K562 (cell line): ENCODE results near the gene RNASEH2C. TPM values are rescaled to one million over a fixed set of nuclear protein-coding genes. Genes with fewer than 3 reads are reported as not detected.
A peak's percentile ranks its signal among the peaks of the same experiment; 100 is the strongest.

ENCODE experiments used
- BCLAF1 ChIP-seq, 2 experiments: fragments of 450-650 bp in 1 of 2; IDR thresholded peaks; 2 replicates each; pipeline ENCODE4 v1.6.1; 2011 to 2017; ENCODE audit warnings: low read depth in 2 of 2, antibody characterized with exemption in 1 of 2, borderline replicate concordance in 1 of 2, low read length in 1 of 2, mild to moderate bottlenecking in 1 of 2, mixed read lengths in 1 of 2; ENCODE audit not compliant: control insufficient read depth in 1 of 2
- BRD4 ChIP-seq: fragments of 200-600 bp; sonication (generic); IDR thresholded peaks from 2 replicates; pipeline ENCODE4 v1.6.1; 2017; ENCODE audit warnings: inconsistent platforms
- C11orf30 ChIP-seq: fragments of 450-650 bp; IDR thresholded peaks from 2 replicates; pipeline ENCODE4 v1.6.1; 2016; ENCODE audit warnings: low read depth, mild to moderate bottlenecking
- CLOCK ChIP-seq: fragments of 250-450 bp; sonication (Bioruptor Pico); IDR thresholded peaks from 2 replicates; pipeline ENCODE4 v1.4.0; 2020; ENCODE audit warnings: mild to moderate bottlenecking, moderate library complexity, borderline replicate concordance
- DPF2 ChIP-seq: fragments of 450-650 bp; IDR thresholded peaks from 2 replicates; pipeline ENCODE4 v1.6.1; 2016
- EHMT2 ChIP-seq: fragments of 450-650 bp; IDR thresholded peaks from 2 replicates; pipeline ENCODE4 v1.6.1; 2018; ENCODE audit warnings: antibody characterized with exemption
- HMG20B ChIP-seq: fragments of 250-450 bp; sonication (Bioruptor Pico); IDR thresholded peaks from 2 replicates; pipeline ENCODE4 v1.5.0; 2021; ENCODE audit warnings: mild to moderate bottlenecking
- HOXB6 ChIP-seq: fragments of 250-450 bp; sonication (Bioruptor Pico); IDR thresholded peaks from 2 replicates; pipeline ENCODE4 v1.5.1; 2022; ENCODE audit warnings: mild to moderate bottlenecking, borderline replicate concordance
- ILK ChIP-seq: fragments of 450-650 bp; IDR thresholded peaks from 2 replicates; pipeline ENCODE4 v1.6.1; 2016; ENCODE audit warnings: missing genetic modification characterization, low read depth, mild to moderate bottlenecking, missing compliant biosample characterization, moderate library complexity, borderline replicate concordance
- KAT8 ChIP-seq: fragments of 450-650 bp; IDR thresholded peaks from 2 replicates; pipeline ENCODE4 v1.6.1; 2016; ENCODE audit warnings: low read depth, mild to moderate bottlenecking
- MIER1 ChIP-seq: fragments of 450-650 bp; IDR thresholded peaks from 2 replicates; pipeline ENCODE4 v1.6.1; 2016; ENCODE audit warnings: antibody characterized with exemption, mild to moderate bottlenecking, low read depth
- MTF1 ChIP-seq: fragments of 250-450 bp; sonication (Bioruptor Pico); IDR thresholded peaks from 2 replicates; pipeline ENCODE4 v1.9.0; 2021; ENCODE audit warnings: moderate library complexity, mild to moderate bottlenecking, inconsistent platforms, borderline replicate concordance
- NCOR1 ChIP-seq: fragments of 450-650 bp; IDR thresholded peaks from 2 replicates; pipeline ENCODE4 v1.6.1; 2016; ENCODE audit warnings: mild to moderate bottlenecking, moderate library complexity
- NFATC3 ChIP-seq: fragments of 450-650 bp; IDR thresholded peaks from 2 replicates; pipeline ENCODE4 v1.6.1; 2017; ENCODE audit warnings: mild to moderate bottlenecking
- PCBP2 ChIP-seq: fragments of 200-400 bp; formaldehyde crosslinking; IDR thresholded peaks from 2 replicates; pipeline ENCODE4 v1.6.1; 2018; ENCODE audit warnings: low read length, low read depth, mild to moderate bottlenecking, moderate library complexity; ENCODE audit not compliant: poor library complexity, severe bottlenecking
- SPI1 ChIP-seq: IDR thresholded peaks from 2 replicates; pipeline ENCODE4 v1.6.1; 2011; ENCODE audit warnings: low read depth, low read length, control low read depth, borderline replicate concordance
- ZNF263 ChIP-seq: sonication (generic); formaldehyde crosslinking; IDR thresholded peaks from 2 replicates; pipeline ENCODE4 v1.8.0; 2022; ENCODE audit warnings: mild to moderate bottlenecking, missing genetic modification reagents, borderline replicate concordance
- ZNF609 ChIP-seq: sonication (generic); formaldehyde crosslinking; IDR thresholded peaks from 2 replicates; pipeline ENCODE4 v1.8.1; 2023; ENCODE audit warnings: missing genetic modification reagents, mild to moderate bottlenecking, borderline replicate concordance
- polyA plus RNA-seq, 8 experiments: library from polyadenylated mRNA; depleted of rRNA in 4 of 8; stranded (reverse) in 5 of 8; unstranded in 3 of 8; fragments of >200 nt; fragmentation: Nextera tagmentation in 2 of 8; fragmentation: Illumina TruSeq in 1 of 8; extraction: Ambion mirVana in 2 of 8; extraction: Trizol in 1 of 8; gene quantifications; 2 replicates each; pipeline versions ENCODE4 v1.2.1 to v1.2.3, GENCODE V29; 2011 to 2014; ENCODE audit warnings: inconsistent platforms in 1 of 8, missing spikeins in 1 of 8
- total RNA-seq, 7 experiments: library from RNA; depleted of rRNA in 6 of 7; stranded (reverse); fragments of >200 nt in 6 of 7; fragmentation: Illumina TruSeq in 2 of 7; extraction: Trizol in 2 of 7; gene quantifications; 2 replicates each; pipeline versions ENCODE4 v1.2.1 to v1.2.3, GENCODE V29; 2011 to 2021; ENCODE audit warnings: low replicate concordance in 1 of 7

RNASEH2C gene
- total and polyA plus RNA-seq, 9 of the 15 experiments (the other 6 are each of a cell fraction or from before 2014, with no cell fraction given) = 5.4 to 78.2 (median 15.6) TPM

- TF ChIP-seq BCLAF1 (IDR thresholded peaks at IDR 0.05; ENCODE audit: borderline replicate concordance in 1 of 2, control insufficient read depth in 1 of 2, low read depth in 2 of 2, low read length in 1 of 2) (no peak), ZNF609 (no peak), MTF1 (CRISPR knock-in tag) (no peak), SPI1 (no peak), MIER1 (no peak), ZNF263 (peak; percentile 98), BRD4 (no peak), CLOCK (CRISPR knock-in tag) (no peak), DPF2 (no peak), NFATC3 (no peak), C11orf30 (peak; percentile 77), NCOR1 (no peak), KAT8 (no peak), PCBP2 (no peak), ILK (tag) (no peak), HOXB6 (CRISPR knock-in tag) (no peak), EHMT2 (no peak), HMG20B (CRISPR knock-in tag) (no peak)
Observed at GRCh38 chr11:65720211-65720934, at the start of gene RNASEH2C (continued).
